Effector CD4-positive, alpha-beta T cell (primary cell): ENCODE data around the gene TCTA.
A peak's percentile ranks its signal among the peaks of the same experiment; 100 is the strongest.
"Not testable (repeated sequence)": the region's sequence is repeated elsewhere in the genome, so short reads cannot be mapped to it uniquely, and the experiment has no call there.

Source experiments
- DNase-seq: peaks from one replicate; pipeline ENCODE4 v3.0.0-alpha.2; 2020
- total RNA-seq: gene quantifications from one replicate; lab custom pipeline; 2026; lab: John Stamatoyannopoulos, UW

Gene TCTA, protein sequence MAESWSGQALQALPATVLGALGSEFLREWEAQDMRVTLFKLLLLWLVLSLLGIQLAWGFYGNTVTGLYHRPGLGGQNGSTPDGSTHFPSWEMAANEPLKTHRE
- total RNA-seq = 30.6 reads per million, percentile 57 among the genes with 10 or more reads in this experiment

- peak; percentile 99 for DNase-seq
These were observed at the start of gene TCTA, which contains the start of gene RHOA for GRCh38 chr3:49411968-49412631. TCTA (plus strand) TSS chr3:49412423; CDS start chr3:49412427, 4 bp downstream. RHOA (minus strand) TSS chr3:49411976; CDS start chr3:49375589, 36,387 bp downstream.

GRCh38 chr3:49362561-49362960 lies 49.7 kb upstream of the TCTA start:
- DNase-seq = no peak

GRCh38 chr3:49370585-49371290 lies 41.5 kb upstream of the TCTA start:
- no peak for DNase-seq

GRCh38 chr3:49371946-49372345 lies 40.3 kb upstream of the TCTA start:
- DNase-seq = no peak

DNA sequence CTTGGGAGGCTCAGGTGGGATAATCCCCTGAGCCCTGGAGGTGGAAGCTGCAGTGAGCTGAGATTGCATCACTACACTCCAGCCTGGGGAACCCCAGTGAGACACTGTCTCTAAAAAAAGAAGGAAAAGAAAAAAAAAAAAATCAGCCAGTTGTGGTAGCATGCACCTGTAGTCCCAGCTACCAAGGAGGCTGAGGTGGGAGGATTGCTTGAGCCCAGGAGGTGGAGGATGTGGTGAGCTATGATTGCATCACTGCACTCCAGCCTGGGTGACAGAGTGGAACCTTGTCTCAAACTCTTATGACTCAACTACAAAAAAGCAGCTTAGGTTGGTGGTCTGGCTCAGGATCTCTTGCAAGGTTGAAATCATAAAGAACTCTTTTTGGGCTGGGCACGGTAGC lies 34.7 kb upstream of the TCTA start:
- DNase-seq = peak; percentile 12

DNA sequence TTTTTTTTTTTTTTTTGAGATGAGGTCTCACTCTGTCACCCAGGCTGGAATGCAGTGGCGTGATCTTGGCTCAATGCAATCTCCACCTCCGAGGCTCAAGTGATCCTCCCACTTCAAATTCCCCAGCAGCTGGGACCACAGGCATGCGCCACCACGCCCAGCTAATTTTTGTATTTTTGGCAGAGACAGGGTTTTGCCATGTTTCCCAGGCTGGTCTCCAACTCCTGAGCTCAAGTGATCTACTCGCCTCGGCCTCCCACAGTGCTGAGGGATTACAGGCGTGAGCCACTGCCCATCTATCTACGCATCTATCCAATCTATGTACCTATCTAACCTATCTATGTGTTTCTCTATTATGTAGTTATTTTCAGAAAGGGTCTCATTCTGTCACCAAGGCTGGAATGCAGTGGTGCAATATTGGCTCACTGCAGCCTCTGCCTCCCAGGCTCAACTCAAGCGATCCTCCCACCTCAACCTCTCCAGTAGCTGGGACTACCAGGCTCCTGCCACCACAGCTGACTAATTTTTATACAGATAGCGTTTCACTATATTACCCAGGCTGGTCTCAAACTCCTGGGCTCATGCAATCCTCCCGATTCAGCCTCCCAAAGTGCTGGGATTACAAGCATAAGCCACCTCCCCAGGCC lies 33.9 kb upstream of the TCTA start:
- no peak for DNase-seq

DNA sequence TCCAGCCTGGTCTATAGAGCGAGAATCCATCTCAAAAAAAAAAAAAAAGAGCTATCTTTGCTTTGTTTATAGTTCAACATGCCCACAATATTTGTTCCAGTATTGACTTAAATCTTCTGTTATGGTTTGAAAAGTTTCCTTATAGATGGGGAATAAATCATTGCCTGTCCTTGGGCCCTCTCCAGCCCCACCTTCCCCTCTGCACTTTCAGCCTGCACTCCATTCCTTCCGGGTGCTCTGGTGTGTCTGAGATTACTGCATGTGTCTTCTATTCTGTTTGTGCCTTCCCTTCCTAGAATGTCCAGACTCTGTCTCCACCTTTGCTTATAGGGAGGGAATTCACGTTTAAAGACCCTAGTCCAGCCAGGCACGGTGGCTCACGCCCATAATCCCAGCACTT lies 28.8 kb upstream of the TCTA start:
- DNase-seq = no peak

DNA sequence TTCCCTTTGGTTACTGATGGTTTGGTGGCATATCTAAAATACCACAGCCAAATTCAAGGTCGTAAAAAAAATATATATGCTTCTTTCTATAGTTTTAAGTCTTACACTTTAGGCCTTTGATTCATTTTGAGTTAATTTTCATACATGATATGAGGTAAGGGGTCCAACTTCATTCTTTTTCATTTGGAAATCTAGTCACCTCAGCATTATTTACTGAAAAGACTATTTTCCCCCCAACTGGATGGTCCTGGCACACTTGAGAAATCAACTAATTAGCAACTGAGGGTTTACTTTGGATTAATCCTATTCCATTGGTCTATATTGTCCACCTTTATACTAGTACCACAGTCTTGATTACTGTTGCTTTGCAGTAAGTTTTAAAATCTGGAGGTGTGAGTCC lies 26.6 kb upstream of the TCTA start:
- DNase-seq = no peak

GRCh38 chr3:49386056-49386756 lies 26.0 kb upstream of the TCTA start:
- no peak for DNase-seq

DNA sequence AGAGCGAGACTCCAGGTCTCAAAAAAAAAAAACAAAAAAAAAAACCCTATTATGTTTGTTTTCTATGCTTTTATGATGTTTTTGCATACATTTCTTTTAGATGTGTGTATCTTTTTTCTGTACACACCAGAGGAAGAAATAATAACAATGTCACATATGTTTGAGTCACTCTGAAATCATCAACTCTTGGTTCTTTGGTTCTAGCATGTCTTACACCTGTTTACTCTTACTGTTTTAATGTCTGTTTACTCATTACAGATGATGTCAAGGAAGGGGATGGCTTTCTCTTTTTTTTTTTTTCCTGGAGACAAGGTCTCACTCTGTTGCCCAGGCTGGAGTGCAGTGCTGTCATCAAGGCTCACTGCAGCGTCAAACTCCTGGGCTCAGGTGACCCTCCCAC lies 24.5 kb upstream of the TCTA start:
- DNase-seq = no peak

- DNase-seq = no peak
These were observed 23.9 kb upstream of the TCTA start for GRCh38 chr3:49388289-49388820.

DNA sequence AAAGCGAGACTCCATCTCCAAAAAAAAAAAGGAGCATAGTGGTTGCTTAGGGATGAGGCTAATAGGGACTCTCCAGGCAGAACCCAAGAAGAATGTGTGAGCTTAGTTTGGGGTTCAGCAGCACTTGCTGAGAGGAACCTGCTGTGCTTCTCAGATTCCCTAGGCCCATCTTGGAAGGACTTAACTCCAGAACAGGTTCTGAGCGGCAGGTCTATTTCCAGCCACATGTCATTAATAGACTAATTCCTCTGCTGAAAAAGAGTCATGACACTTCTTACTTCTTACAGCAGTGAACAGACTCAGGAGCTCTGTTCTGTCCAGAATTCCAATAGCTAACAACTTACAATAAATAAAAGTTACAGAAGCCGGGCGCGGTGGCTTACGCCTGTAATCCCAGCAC lies 22.9 kb upstream of the TCTA start:
- DNase-seq = no peak

DNA sequence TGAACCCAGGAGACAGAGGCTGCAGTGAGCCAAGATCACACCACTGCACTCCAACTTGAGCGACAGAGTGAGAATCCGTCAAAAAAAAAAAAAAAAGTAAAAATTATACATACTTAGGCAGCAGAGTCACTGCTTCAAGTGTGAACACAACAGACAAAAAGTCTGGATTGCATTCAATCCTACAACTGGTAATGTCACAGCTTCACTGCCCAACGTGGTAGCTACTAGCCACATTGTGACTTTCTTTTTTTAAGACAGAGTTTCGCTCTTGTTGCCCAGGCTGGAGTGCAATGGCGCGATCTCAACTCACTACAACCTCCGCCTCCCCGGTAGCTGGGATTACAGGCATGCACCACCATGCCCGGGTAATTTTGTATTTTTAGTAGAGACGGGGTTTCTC lies 20.9 kb upstream of the TCTA start:
- not testable (repeated sequence) for DNase-seq

DNA sequence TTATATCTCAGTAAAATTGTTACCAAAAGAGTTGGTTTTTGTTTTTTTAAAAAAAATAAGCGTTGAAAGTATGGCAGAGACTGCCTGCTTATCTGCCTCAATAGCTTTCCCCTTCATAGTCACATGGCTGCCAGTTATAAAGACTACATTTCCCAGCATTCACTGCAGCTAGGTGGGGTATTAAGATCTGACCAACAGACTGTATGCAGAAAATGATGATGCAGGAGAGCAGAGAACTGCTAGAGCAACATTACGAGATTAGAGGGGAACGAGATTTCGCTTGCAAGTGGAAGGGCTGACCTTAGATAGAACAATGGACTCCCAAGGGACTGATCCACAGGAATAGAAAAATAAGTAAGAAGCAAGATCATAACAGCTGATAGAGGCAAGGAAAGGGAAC lies 14.8 kb upstream of the TCTA start:
- no peak for DNase-seq

DNA sequence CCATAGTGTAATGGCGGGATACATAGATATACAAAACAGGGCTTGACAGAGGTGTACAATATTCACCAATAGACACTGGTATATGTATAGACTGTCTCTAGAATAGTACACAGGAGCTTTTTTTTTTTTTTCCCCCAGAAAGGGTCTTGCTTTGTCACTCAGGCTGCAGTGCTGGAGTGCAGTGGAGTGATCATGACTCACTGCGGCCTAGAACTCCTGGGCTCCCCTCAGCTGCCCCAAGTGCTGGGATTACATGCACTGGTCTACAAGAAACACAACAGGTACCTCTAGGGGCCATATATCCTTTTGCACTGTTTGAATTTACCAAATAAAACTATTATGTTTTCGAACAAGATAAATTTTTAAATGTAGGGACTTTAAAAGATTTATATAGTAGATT lies 12.8 kb upstream of the TCTA start:
- DNase-seq = no peak

- no peak for DNase-seq
These were observed 10.5 kb upstream of the TCTA start for GRCh38 chr3:49401766-49402165.

- DNase-seq = no peak
These were observed 8.3 kb upstream of the TCTA start for GRCh38 chr3:49403891-49404290.

DNA sequence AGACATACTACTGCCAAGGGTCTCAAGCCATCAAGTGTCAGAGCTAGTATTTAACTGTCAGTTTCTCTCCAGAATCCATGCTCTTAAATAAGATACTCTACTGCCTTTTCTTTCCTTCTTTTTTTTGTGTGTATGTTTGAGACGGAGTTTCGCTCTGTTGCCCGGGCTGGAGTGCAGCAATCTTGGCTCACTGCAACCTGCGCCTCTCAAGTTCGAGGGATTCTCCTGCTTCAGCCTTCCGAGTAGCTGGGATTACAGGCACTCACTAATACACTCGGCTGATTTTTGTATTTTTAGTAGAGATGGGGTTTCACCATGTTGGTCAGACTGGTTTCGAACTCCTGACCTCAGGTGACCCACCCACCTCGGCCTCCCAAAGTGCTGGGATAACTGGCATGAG lies 6.7 kb upstream of the TCTA start:
- not testable (repeated sequence) for DNase-seq

- DNase-seq = no peak
These were observed 5.4 kb upstream of the TCTA start for GRCh38 chr3:49406571-49407565.

DNA sequence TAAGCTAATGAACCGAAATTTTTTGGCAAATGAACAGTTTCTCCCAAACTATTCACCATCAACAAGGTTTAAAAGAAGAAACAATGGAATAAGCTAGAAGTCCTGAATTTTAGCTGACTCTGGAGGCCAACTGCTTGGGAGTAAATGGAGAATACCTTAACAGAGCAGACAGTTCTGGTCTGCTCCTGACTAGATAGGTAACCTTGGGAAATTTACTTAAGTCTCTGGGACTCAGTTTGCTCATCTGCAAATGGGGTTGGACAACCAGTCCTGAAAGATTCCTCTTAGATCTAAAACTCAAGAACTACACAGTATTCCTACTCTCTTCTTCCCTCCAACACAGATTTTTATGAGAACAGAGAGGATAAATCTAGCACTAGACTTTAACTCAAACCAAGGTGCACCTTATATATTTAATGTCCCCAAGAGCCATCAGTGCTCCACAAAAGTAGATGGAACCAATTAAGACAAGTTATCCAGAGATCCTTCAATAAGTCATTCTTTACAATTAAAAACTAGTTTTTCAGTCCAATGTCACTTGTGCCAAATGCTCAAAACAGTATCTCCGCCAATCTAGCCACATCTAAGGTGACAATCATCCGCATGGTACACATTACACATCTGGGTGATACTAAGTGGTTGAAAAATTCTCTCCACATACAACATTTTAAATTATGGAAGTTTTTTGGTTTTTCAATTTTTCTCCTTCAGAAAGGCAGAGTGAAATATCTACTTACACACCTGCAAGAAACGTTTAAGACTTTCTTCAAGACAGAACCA lies 2.0 kb upstream of the TCTA start:
- no peak for DNase-seq
